Hematopoietic multipotent progenitor cell treated with erythropoietin and hydrocortisone succinate and interleukin-3 and kit ligand, for 8 days (in vitro differentiated cells): Measurements from ENCODE around the gene KATNAL1.

Experiments used
- DNase-seq: peaks from one replicate; pipeline ENCODE4 v3.0.0-alpha.2; 2015

KATNAL1 gene

GRCh38 chr13:30332456-30333143 is 25.2 kb upstream of the KATNAL1 start:
- DNase-seq: no peak

GRCh38 chr13:30331331-30331771 is 24.0 kb upstream of the KATNAL1 start:
- no peak for DNase-seq

- DNase-seq: no peak
These were observed 21.7 kb upstream of the KATNAL1 start for GRCh38 chr13:30329009-30329585.

- no peak for DNase-seq
These were observed 18.3 kb upstream of the KATNAL1 start for GRCh38 chr13:30325668-30326067.

- DNase-seq: no peak
These were observed 16.2 kb upstream of the KATNAL1 start for GRCh38 chr13:30323524-30323923.

- peak; percentile 49 for DNase-seq
These were observed 15.1 kb upstream of the KATNAL1 start for GRCh38 chr13:30322428-30322827.

DNA sequence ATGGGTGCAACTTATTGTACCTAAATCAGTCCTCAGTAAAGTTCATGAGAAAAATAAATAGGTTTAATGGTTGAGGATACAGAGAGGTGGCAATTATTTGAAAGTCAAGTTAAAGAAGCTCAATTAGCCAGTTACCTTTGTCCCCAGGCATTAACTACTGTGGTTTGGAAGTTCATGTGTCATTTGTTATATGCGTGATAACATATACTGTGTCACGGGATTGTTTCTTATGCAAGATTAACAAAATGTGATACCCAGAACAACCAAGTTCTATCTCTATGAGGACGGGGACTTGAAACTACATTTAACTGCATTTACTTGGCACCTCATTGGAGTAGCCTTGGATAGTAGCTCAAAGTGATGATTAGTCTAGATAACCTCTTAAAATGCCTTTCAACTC is 13.9 kb upstream of the KATNAL1 start:
- no peak for DNase-seq

GRCh38 chr13:30319655-30320054 is 12.3 kb upstream of the KATNAL1 start:
- DNase-seq: no peak

GRCh38 chr13:30319130-30319529 is 11.8 kb upstream of the KATNAL1 start:
- DNase-seq: no peak

GRCh38 chr13:30318026-30318425 is 10.7 kb upstream of the KATNAL1 start:
- no peak for DNase-seq

DNA sequence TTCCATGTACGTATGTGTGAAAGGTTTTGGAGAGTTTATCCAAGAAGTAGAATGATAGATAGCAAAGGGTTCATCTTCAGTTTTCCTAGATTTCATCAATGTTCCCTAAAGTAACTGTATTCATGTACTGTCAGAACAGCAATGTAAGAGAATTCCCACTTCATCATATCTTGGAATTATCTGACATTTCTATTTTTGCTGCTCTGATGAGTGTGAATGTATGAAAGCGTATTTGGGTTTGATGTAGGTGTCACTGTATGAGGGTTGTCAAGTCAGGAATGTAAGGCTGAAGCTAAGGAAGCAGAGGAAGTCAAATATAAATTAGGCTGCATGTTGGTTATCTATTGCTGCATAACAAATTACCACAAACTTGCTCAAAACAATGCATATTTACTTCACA is 7.2 kb upstream of the KATNAL1 start:
- DNase-seq: no peak

DNA sequence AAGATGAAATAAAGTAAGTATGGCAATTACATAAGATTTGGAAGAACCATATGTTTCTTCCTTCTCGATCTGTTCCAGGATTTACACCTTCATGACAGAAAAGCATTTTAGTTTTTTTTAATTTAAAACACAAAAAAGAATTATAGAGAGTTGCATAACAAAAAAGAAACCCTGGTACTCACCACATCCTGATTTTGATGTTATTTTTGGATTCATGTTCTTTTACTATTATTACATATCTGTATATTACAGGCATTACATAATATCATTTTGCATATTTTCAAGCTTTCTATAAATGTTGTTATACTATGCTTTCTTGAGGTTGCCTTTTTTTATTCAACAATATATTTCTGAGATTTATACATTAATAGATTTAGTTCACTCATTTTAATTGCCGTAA is 6.7 kb upstream of the KATNAL1 start:
- DNase-seq: no peak

- DNase-seq: no peak
These were observed 6.0 kb upstream of the KATNAL1 start for GRCh38 chr13:30313311-30313710.

GRCh38 chr13:30312904-30313303 is 5.6 kb upstream of the KATNAL1 start:
- DNase-seq: no peak

DNA sequence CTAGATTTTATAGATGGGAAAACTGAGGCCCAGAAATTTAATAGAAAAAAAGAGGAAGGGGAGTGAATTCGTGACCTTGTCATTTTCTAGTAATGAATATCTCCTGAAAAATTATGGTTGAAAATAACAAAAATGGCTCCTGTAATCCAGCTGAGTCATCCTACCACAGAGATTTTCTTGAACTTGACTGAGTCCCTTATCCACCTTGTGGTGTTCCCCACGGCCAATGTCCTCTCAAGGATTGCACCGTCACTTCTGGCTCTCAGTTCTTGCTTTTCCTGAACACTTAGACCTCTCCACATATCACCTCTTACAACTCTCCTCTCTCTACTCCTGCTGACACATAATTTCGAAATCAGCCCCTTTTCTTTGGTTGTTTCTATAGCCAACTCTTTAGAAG is 1.2 kb upstream of the KATNAL1 start:
- peak; percentile 78 for DNase-seq

- DNase-seq: peak; percentile 12
These were observed 580 bp upstream of the KATNAL1 start for GRCh38 chr13:30307971-30308290.

GRCh38 chr13:30306762-30307193 is 573 bp downstream of the KATNAL1 start:
- DNase-seq: peak; percentile 92

DNA sequence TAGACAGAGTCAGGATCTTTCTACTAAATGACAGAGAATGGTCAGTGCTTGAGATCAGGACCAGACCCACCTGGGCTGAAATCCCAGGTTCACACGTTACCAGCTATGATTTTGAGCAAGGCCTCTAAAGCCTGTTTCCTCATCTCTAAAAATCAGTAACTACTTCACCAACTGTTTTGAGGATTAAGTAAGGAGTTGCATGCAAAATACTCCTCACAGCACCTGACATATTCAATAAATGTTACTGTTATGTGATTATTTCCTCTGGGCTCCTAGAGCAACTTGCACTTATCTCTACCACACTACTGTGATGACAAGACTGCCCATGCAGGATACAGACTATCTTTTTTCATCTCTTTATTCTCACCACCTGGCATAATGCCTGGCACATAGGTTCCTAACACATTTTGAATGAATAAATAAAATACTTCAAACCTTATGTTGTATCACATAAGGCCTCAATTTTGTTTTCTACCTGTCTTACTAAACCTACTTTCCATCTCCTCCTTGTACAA is 1.8 kb downstream of the KATNAL1 start:
- peak; percentile 64 for DNase-seq

GRCh38 chr13:30303269-30303668 is 4.1 kb downstream of the KATNAL1 start:
- DNase-seq: no peak

DNA sequence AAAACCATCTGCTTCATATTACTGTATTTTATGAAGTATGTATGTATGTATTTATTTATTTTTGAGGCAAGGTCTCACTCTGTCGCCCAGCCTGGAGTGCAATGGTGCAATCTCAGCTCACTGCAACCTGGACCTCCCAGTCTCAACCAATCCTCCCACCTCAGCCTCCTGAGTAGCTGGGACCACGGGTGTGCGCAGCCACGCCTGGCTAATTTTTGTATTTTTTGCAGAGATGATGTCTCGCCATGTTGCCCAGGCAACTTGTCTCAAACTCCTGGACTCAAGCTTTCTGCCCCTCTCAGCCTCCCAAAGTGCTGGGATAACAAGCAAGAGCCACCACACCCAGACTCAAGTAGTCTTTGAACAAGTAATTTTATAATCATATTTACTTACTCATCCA is 5.5 kb downstream of the KATNAL1 start:
- no peak for DNase-seq

DNA sequence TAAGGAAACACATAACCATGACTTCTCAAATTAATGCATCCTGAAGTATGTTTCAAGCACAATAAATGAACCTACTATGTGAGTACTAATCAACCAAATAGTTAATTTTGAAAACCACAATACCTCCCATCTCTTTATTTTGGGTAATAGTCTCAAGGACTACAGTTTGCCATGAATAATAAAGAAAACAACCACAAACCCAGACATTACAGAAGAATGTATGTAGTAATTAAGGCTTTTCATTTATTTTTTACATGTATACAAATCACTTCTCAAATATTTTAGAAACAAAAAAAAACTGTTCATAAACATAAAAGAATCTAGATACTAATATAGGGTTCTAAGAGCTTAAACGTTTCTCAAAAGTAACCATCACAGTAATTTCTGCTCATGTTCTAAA is 6.8 kb downstream of the KATNAL1 start:
- DNase-seq: no peak

- DNase-seq: no peak
These were observed 7.6 kb downstream of the KATNAL1 start for GRCh38 chr13:30299786-30300185.

GRCh38 chr13:30295116-30295515 is 12.2 kb downstream of the KATNAL1 start:
- DNase-seq: no peak

- peak; percentile 18 for DNase-seq
These were observed 13.3 kb downstream of the KATNAL1 start for GRCh38 chr13:30294004-30294403.

DNA sequence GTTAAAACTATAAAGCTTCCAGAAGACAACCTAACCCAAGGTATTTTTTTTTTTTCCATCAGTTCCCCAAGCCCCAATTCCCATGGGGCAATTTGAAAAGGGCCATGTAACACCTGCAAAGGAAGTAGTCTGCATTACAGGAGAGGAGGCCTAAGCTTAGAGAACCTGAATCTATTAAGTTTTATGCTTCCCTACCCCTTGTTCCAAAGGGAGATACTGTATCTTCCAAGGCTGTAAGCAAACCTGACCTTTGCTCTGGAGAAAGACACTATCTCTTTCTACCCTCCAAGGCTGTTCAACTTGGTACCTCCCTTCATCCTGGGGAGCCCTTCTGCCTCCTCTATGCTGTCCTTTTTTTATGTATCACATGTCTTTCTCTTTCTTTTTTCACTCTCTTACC is 15.0 kb downstream of the KATNAL1 start:
- peak; percentile 22 for DNase-seq
